ENCODE results near the gene ADPRHL1. TPM values are rescaled to one million over a fixed set of nuclear protein-coding genes. Genes with fewer than 3 reads are reported as not detected.

The ADPRHL1 gene
- total RNA-seq, 1 experiment from 2014 or later: 2.7 TPM

DNA sequence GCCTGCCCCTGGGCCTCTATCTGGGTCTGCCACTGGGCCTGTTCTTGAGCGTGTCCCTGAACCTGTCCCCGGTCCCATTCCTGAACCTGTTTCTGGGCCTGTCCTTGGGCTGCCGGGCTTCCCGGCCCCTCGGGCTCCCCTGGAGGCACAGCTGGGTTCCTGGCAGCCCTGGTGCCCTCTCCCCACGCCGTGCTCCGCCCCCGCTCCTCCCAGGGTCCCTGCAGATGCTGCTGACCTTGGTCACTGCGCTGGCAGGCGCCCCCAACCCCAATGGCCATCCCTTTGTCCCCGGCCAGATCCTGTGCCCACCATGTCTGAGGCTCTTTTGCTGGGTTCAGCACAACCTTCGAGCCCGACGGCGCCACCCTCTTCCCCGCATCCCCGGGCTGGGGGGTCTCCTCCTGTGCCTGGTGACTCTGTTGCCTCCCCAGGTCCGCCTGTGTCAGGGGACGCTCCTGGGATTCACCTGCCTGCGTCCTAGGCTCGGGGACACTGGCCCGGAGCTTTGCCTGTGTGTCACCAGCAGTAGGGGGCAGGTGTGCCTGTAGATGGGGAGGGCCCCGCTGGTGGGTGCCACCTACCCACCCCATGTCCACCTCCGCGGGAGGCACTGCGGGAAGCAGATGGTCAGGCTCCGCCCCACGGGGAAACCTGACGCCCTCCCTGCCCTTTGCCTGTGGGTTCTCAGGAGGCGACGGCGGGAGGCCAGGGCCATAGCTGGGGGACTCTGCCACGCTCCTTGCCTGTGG lies 48.4 kb downstream of the ADPRHL1 start:
- Histone ChIP-seq H3K56ac (ENCODE audit: insufficient read length, low read depth, low read length) (no peak overlapping the region), H3K27me3 (ENCODE audit: insufficient read depth, low read length) (no peaks in the 10 kb centered on the region), H2BK20ac (ENCODE audit: low read depth, low read length, poor library complexity, severe bottlenecking) (no peak overlapping the region), H2BK12ac (ENCODE audit: insufficient read length, low read depth, low read length) (no peak overlapping the region), H4K91ac (ENCODE audit: insufficient read length, low read depth, low read length) (no peak overlapping the region), H3K4me1 (ENCODE audit: insufficient read depth, low read length) (no peaks in the 10 kb centered on the region), H3K4me2 (ENCODE audit: insufficient read depth, insufficient read length, low read length) (no peak overlapping the region), H3K18ac (ENCODE audit: insufficient read length, low read depth, low read length) (no peak overlapping the region), H3K23me2 (ENCODE audit: insufficient read length, low read depth, low read length, poor library complexity, severe bottlenecking) (peaks cover 7% of the 10 kb centered on the region), H2BK120ac (ENCODE audit: low read depth, low read length, poor library complexity, severe bottlenecking) (no peak overlapping the region), H3K79me2 (ENCODE audit: insufficient read depth, low read length) (no peaks in the 10 kb centered on the region), H2AFZ (ENCODE audit: low read length) (no peak overlapping the region), H4K5ac (ENCODE audit: insufficient read length, low read depth, low read length) (no peak overlapping the region), H2AK5ac (ENCODE audit: insufficient read length, low read length) (no peak overlapping the region), H3K9me3 (ENCODE audit: control insufficient read depth, low read depth, low read length) (no peaks in the 10 kb centered on the region), H4K8ac (replicated peaks; ENCODE audit: insufficient read length, low read depth, low read length) (no peak overlapping the region), H3T11ph (ENCODE audit: low read length) (no peak overlapping the region), H3K23ac (ENCODE audit: insufficient read length, low read depth, low read length) (no peak overlapping the region), H3K9ac (ENCODE audit: extremely low read depth, insufficient read length, low read length) (no peak overlapping the region), H2BK15ac (ENCODE audit: low read depth, low read length) (no peak overlapping the region), H2BK5ac (ENCODE audit: insufficient read length, low read length) (no peak overlapping the region), H3K79me1 (ENCODE audit: insufficient read depth, low read depth, low read length, poor library complexity, severe bottlenecking) (no peaks in the 10 kb centered on the region), H3K14ac (ENCODE audit: insufficient read depth, low read length) (no peak overlapping the region), H4K20me1 (ENCODE audit: control insufficient read depth, insufficient read depth, insufficient read length) (no peaks in the 10 kb centered on the region), H3K27ac (ENCODE audit: insufficient read length, low read depth, low read length) (no peak overlapping the region), H3K4ac (ENCODE audit: low read depth, low read length) (no peak overlapping the region)
- TF ChIP-seq, protein P1, sequence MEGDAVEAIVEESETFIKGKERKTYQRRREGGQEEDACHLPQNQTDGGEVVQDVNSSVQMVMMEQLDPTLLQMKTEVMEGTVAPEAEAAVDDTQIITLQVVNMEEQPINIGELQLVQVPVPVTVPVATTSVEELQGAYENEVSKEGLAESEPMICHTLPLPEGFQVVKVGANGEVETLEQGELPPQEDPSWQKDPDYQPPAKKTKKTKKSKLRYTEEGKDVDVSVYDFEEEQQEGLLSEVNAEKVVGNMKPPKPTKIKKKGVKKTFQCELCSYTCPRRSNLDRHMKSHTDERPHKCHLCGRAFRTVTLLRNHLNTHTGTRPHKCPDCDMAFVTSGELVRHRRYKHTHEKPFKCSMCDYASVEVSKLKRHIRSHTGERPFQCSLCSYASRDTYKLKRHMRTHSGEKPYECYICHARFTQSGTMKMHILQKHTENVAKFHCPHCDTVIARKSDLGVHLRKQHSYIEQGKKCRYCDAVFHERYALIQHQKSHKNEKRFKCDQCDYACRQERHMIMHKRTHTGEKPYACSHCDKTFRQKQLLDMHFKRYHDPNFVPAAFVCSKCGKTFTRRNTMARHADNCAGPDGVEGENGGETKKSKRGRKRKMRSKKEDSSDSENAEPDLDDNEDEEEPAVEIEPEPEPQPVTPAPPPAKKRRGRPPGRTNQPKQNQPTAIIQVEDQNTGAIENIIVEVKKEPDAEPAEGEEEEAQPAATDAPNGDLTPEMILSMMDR (conservative IDR thresholded peaks at IDR 0.05): no peak
- DNase-seq: peak; percentile 28
- H3K4me3 Mint-ChIP-seq: no peak overlapping the region
- H3K4me1 Mint-ChIP-seq: no peaks in the 10 kb centered on the region; a peak in 1 of 4 replicates
- no peaks in the 10 kb centered on the region for H3K9me3 Mint-ChIP-seq
- no peak overlapping the region for H3K27ac Mint-ChIP-seq
- no peaks in the 10 kb centered on the region for H3K27me3 Mint-ChIP-seq (ENCODE audit: low read depth)
- no CpG with 5 or more reads among the region's 34 CpGs for WGBS (ENCODE audit: extremely low coverage, insufficient read length, low lambda C conversion rate)
- H3K36me3 Mint-ChIP-seq (ENCODE audit: insufficient read depth in 1 of 3, low read depth in 3 of 3): no peaks in the 10 kb centered on the region
